WERI-Rb-1 (cell line): ENCODE measurements around the gene KIRREL2.
A peak's percentile ranks its signal among the peaks of the same experiment; 100 is the strongest.

Source experiments
- DNase-seq: peaks from one replicate; pipeline ENCODE4 v3.0.0-alpha.2; 2020
- H3K27ac ChIP-seq: fragments of 250-450 bp; sonication (Bioruptor Pico); 2 replicates; pipeline ENCODE4 v1.5.1; 2020; ENCODE audit warnings: mild to moderate bottlenecking, moderate library complexity
- H3K27me3 ChIP-seq: fragments of 250-450 bp; sonication (Bioruptor Pico); 2 replicates; pipeline ENCODE4 v1.5.1; 2021; ENCODE audit warnings: mild to moderate bottlenecking, low read depth, moderate library complexity; ENCODE audit not compliant: insufficient read depth, severe bottlenecking
- H3K36me3 ChIP-seq: fragments of 250-450 bp; sonication (Bioruptor Pico); 2 replicates; pipeline ENCODE4 v1.5.1; 2020; ENCODE audit warnings: mild to moderate bottlenecking, moderate library complexity
- H3K4me3 ChIP-seq: 2 replicates; pipeline ENCODE4 v1.5.1; 2011; ENCODE audit warnings: low read depth, mild to moderate bottlenecking, control low read depth, low read length
- H3K9me3 ChIP-seq: fragments of 250-450 bp; sonication (Bioruptor Pico); 2 replicates; pipeline ENCODE4 v1.5.1; 2021; ENCODE audit warnings: mild to moderate bottlenecking, moderate library complexity; ENCODE audit not compliant: severe bottlenecking
- CTCF ChIP-seq: IDR thresholded peaks from 2 replicates; pipeline ENCODE4 v1.5.1; 2011; ENCODE audit warnings: low read depth, mild to moderate bottlenecking, control low read depth, inconsistent platforms, low read length

The KIRREL2 gene

GRCh38 chr19:35848486-35848885, 8.2 kb upstream of the KIRREL2 start:
- Histone ChIP-seq H3K36me3 (peaks cover 4% of the 10 kb centered on the region), H3K27me3 (no peaks in the 10 kb centered on the region), H3K9me3 (no peaks in the 10 kb centered on the region), H3K4me3 (no peak overlapping the region), H3K27ac (no peak overlapping the region)
- no peak for DNase-seq
- no peak for TF ChIP-seq CTCF

GRCh38 chr19:35848919-35849505, 7.7 kb upstream of the KIRREL2 start:
- DNase-seq: no peak
- no peak overlapping the region for H3K27ac ChIP-seq
- no peaks in the 10 kb centered on the region; the same call in 1 of the 2 replicates for H3K36me3 ChIP-seq
- H3K27me3 ChIP-seq: no peaks in the 10 kb centered on the region
- TF ChIP-seq CTCF: no peak
- H3K9me3 ChIP-seq: no peaks in the 10 kb centered on the region
- no peak overlapping the region for H3K4me3 ChIP-seq

- H3K4me3 ChIP-seq: no peak overlapping the region
- H3K9me3 ChIP-seq: no peaks in the 10 kb centered on the region
- no peaks in the 10 kb centered on the region for H3K36me3 ChIP-seq
- H3K27ac ChIP-seq: peak overlapping the region; percentile 59
- H3K27me3 ChIP-seq: no peaks in the 10 kb centered on the region
- DNase-seq: peak; percentile 65
- TF ChIP-seq CTCF: peak; percentile 83
Measured at GRCh38 chr19:35851213-35852028, 5.3 kb upstream of the KIRREL2 start.

- no peaks in the 10 kb centered on the region for H3K27me3 ChIP-seq
- H3K9me3 ChIP-seq: no peaks in the 10 kb centered on the region
- H3K36me3 ChIP-seq: no peaks in the 10 kb centered on the region
- peak within 1 kb of the TSS; percentile 95 for H3K27ac ChIP-seq
- H3K4me3 ChIP-seq: no peak within 1 kb of the TSS
- no peak for TF ChIP-seq CTCF
- peak; percentile 73 for DNase-seq
Measured at GRCh38 chr19:35852029-35852780, 4.5 kb upstream of the KIRREL2 start, which contains the start of gene NPHS1. NPHS1 (minus strand) TSS chr19:35852504; CDS start chr19:35851837, 667 bp downstream.

GRCh38 chr19:35853038-35853756, 3.5 kb upstream of the KIRREL2 start:
- Histone ChIP-seq H3K27me3 (no peaks in the 10 kb centered on the region), H3K9me3 (no peaks in the 10 kb centered on the region), H3K36me3 (peaks cover under 1% of the 10 kb centered on the region; the same call in 1 of the 2 replicates), H3K4me3 (no peak overlapping the region), H3K27ac (peak overlapping the region; percentile 95)
- DNase-seq: no peak
- no peak for TF ChIP-seq CTCF
